Left ventricle myocardium inferior (tissue), 1 donor: ENCODE data around the gene PHC3. TPM values are rescaled to one million over a fixed set of nuclear protein-coding genes. Genes with fewer than 3 reads are reported as not detected.

Experiments
- DNase-seq: peaks from one replicate; pipeline ENCODE4 v3.0.0-alpha.2; 2020
- H3K27ac ChIP-seq: fragments of 200-600 bp; replicated peaks from 2 replicates; pipeline ENCODE4 v1.8.0; 2021
- H3K27me3 ChIP-seq: fragments of 200-600 bp; 2 replicates; pipeline ENCODE4 v1.8.0; 2021; ENCODE audit warnings: low read depth
- H3K36me3 ChIP-seq: fragments of 200-600 bp; 2 replicates; pipeline ENCODE4 v1.8.0; 2021
- H3K4me1 ChIP-seq: fragments of 200-600 bp; 2 replicates; pipeline ENCODE4 v1.8.0; 2021
- H3K4me3 ChIP-seq: fragments of 200-600 bp; 2 replicates; pipeline ENCODE4 v1.8.0; 2021; ENCODE audit warnings: mild to moderate bottlenecking, moderate library complexity
- H3K9me3 ChIP-seq: fragments of 200-600 bp; replicated peaks from 2 replicates; pipeline ENCODE4 v1.8.0; 2021
- CTCF ChIP-seq: fragments of 200-600 bp; IDR thresholded peaks from 2 replicates; pipeline ENCODE4 v1.8.0; 2021; ENCODE audit warnings: antibody characterized with exemption, mild to moderate bottlenecking, borderline replicate concordance
- intact Hi-C: fragments of 100-400 bp; cut with micrococcal nuclease; formaldehyde crosslinking; loops from one replicate; pipeline ENCODE4 v1.11.0; 2022
- total RNA-seq: library from RNA; stranded (reverse); fragmentation: NEBNext Ultra II Directional; extraction: Animal tissue kit (Norgen Biotek cat#: 25700); gene quantifications from one replicate; pipeline ENCODE4 v1.2.1, GENCODE V29; 2021
- donor health status: DM: no; HTN: yes; CAD: no; lungs with severe emphysema.

PHC3 gene
- total RNA-seq, 1 donor from 2014 or later = 53.1 TPM

DNA sequence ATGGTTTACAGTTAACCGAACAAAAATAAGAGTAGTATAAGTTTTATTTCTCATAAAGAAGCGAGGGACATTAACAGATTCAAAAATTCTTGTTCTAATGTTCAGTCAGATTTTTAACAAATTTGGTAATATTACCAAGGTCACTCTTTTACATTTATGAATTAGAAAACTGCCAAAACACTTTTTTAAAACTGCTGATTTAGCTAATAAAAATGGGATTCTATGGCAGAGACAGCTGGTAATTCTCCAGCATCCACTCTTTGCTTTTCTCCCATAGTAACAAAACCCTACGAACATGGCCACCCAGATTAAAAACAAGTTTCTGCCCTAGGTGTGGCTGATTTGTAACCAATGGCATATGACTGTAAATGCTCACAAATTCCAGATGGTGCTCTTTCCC is 72.6 kb downstream of the PHC3 start:
- intact Hi-C loops = no loop called here

DNA sequence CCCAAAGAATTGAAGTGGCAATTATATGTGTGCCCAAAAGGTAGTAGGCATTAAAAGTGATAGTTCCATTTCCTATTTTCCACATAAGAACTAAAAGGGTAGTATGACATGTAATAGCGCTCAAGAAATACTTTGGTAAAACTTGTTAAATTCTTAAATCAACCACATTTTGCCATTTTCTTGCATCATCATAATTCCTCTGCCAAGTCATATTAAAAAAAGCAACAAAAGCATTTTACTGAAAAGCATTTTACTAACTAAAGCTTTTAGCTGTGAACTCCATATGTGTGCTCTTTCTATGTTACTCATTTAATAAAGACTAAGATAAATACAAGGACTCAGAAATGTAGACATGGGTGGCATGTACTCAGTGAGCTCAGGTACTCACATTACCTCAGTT is 73.6 kb downstream of the PHC3 start:
- peaks cover 69% of the 10 kb centered on the region for H3K36me3 ChIP-seq

More for the DNA sequence above, 72.6 kb downstream of the PHC3 start:
- no peak for TF ChIP-seq CTCF
- Histone ChIP-seq H3K27me3 (no peaks in the 10 kb centered on the region), H3K27ac (no peak overlapping the region), H3K9me3 (no peaks in the 10 kb centered on the region), H3K4me1 (peaks cover 11% of the 10 kb centered on the region), H3K4me3 (no peak overlapping the region), H3K36me3 (peaks cover 69% of the 10 kb centered on the region)
- no peak for DNase-seq

GRCh38 chr3:170102431-170102830 is 79.1 kb downstream of the PHC3 start:
- Histone ChIP-seq H3K4me1 (no peaks in the 10 kb centered on the region), H3K27ac (no peak overlapping the region), H3K36me3 (peaks cover 90% of the 10 kb centered on the region), H3K9me3 (no peaks in the 10 kb centered on the region), H3K4me3 (no peak overlapping the region), H3K27me3 (no peaks in the 10 kb centered on the region)
- TF ChIP-seq CTCF = no peak
- intact Hi-C loops = no loop called here
- DNase-seq = no peak

More for the DNA sequence above, 73.6 kb downstream of the PHC3 start:
- Histone ChIP-seq H3K27ac (no peak overlapping the region), H3K4me1 (peaks cover 11% of the 10 kb centered on the region), H3K27me3 (no peaks in the 10 kb centered on the region), H3K9me3 (no peaks in the 10 kb centered on the region), H3K4me3 (no peak overlapping the region)
- DNase-seq = no peak
- intact Hi-C loops = no loop called here
- no peak for TF ChIP-seq CTCF

GRCh38 chr3:170100944-170101343 is 80.6 kb downstream of the PHC3 start:
- TF ChIP-seq CTCF = no peak
- H3K9me3 ChIP-seq = no peaks in the 10 kb centered on the region
- H3K27ac ChIP-seq = no peak overlapping the region
- intact Hi-C loops = no loop called here
- H3K4me3 ChIP-seq = no peak overlapping the region
- no peaks in the 10 kb centered on the region for H3K4me1 ChIP-seq
- DNase-seq = no peak
- H3K36me3 ChIP-seq = peaks cover 91% of the 10 kb centered on the region
- H3K27me3 ChIP-seq = no peaks in the 10 kb centered on the region

DNA sequence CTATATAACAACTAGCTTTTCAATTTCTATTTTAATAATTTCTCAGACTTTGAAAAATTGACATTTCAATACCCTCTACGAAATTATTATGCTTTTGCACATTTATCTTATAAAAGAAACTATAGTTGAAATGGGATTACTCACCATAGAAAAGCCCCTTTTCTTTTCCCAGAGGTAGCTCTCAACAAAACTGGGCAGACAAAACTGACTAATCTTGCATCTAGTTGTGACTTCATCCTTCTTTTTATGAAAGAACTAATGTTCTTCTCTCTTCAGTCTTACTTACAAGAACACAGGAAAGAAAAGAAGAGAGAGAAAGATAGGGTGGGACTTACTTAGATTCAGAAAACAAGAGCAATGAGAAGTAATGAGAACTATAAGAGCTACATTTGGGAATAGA is 82.8 kb downstream of the PHC3 start:
- intact Hi-C loops = loop anchor here (10.0 kb wide), 1 partner anchor 114 kb away; no protein-coding TSS in a partner anchor

More for the DNA sequence above, 82.8 kb downstream of the PHC3 start:
- Histone ChIP-seq H3K27ac (no peak overlapping the region), H3K36me3 (peaks cover 97% of the 10 kb centered on the region), H3K27me3 (no peaks in the 10 kb centered on the region), H3K4me1 (no peaks in the 10 kb centered on the region), H3K9me3 (no peaks in the 10 kb centered on the region), H3K4me3 (no peak overlapping the region)
- no peak for DNase-seq
- TF ChIP-seq CTCF = no peak
